GM12878 (cell line): ENCODE results near the gene HCFC1R1. TPM values are rescaled to one million over a fixed set of nuclear protein-coding genes. Genes with fewer than 3 reads are reported as not detected.

ENCODE experiments used
- CBFB ChIP-seq: IDR thresholded peaks from 2 replicates; pipeline ENCODE4 v1.6.1; 2016; ENCODE audit warnings: antibody characterized with exemption, low read depth
- CHD1 ChIP-seq: IDR thresholded peaks from 2 replicates; pipeline ENCODE4 v1.6.1; 2012; ENCODE audit warnings: low read depth, low read length, improper control_type of control experiment
- EED ChIP-seq: sonication (generic); IDR thresholded peaks from 2 replicates; pipeline ENCODE4 v1.6.1; 2016; ENCODE audit warnings: antibody characterized with exemption, low read depth
- GABPA ChIP-seq: IDR thresholded peaks from 2 replicates; pipeline ENCODE4 v1.6.1; 2014; ENCODE audit warnings: antibody characterized with exemption, low read depth, mild to moderate bottlenecking, inconsistent platforms
- IKZF1 ChIP-seq: fragments of 450-650 bp; conservative IDR thresholded peaks from 2 replicates; pipeline ENCODE4 v1.6.1; 2017; ENCODE audit warnings: antibody characterized with exemption, mild to moderate bottlenecking
- KDM1A ChIP-seq: fragments of 200-600 bp; sonication (generic); IDR thresholded peaks from 2 replicates; pipeline ENCODE4 v1.6.1; 2016; ENCODE audit warnings: borderline replicate concordance
- MTA3 ChIP-seq: IDR thresholded peaks from 2 replicates; pipeline ENCODE4 v1.6.1; 2012; ENCODE audit warnings: low read length, inconsistent platforms, borderline replicate concordance
- NRF1 ChIP-seq: conservative IDR thresholded peaks from 2 replicates; pipeline ENCODE4 v1.6.1; 2011; ENCODE audit warnings: mild to moderate bottlenecking, low read depth, low read length, improper control_type of control experiment
- RUNX3 ChIP-seq: IDR thresholded peaks from 2 replicates; pipeline ENCODE4 v1.6.1; 2012; ENCODE audit warnings: low read length, inconsistent platforms
- YBX1 ChIP-seq: fragments of 450-650 bp; IDR thresholded peaks from 2 replicates; pipeline ENCODE4 v1.6.1; 2016; ENCODE audit warnings: antibody characterized with exemption
- ZBTB4 ChIP-seq: fragments of 450-650 bp; formaldehyde crosslinking; IDR thresholded peaks from 2 replicates; pipeline ENCODE4 v1.4.0; 2022; ENCODE audit warnings: mild to moderate bottlenecking, moderate library complexity
- ZNF592 ChIP-seq: fragments of 450-650 bp; IDR thresholded peaks from 2 replicates; pipeline ENCODE4 v1.6.1; 2017; ENCODE audit warnings: mild to moderate bottlenecking, moderate library complexity
- polyA plus RNA-seq, 11 experiments: library from polyadenylated mRNA; depleted of rRNA in 4 of 11; unstranded in 6 of 11; stranded (reverse) in 5 of 11; fragments of >200 nt; fragmentation: Nextera tagmentation in 4 of 11; fragmentation: Illumina TruSeq in 1 of 11; extraction: Ambion mirVana in 4 of 11; extraction: Trizol in 1 of 11; gene quantifications; 1 replicate in 1 of 11; 2 replicates in 10 of 11; pipeline versions ENCODE4 v1.2.1 to v1.2.3, GENCODE V29; 2011 to 2016; ENCODE audit warnings: inconsistent platforms in 2 of 11, missing spikeins in 2 of 11, low read depth in 1 of 11
- total RNA-seq, 4 experiments: library from RNA; depleted of rRNA in 3 of 4; stranded (reverse); fragments of >200 nt in 3 of 4; fragmentation: Illumina TruSeq in 1 of 4; extraction: Trizol in 1 of 4; gene quantifications; 2 replicates each; pipeline versions ENCODE4 v1.2.1 to v1.2.3, GENCODE V29; 2013 to 2021
- TF ChIP-seq, protein P1 (sequence below): IDR thresholded peaks from 2 replicates; pipeline ENCODE4 v1.6.1; 2012; ENCODE audit warnings: low read depth, low read length, improper control_type of control experiment
- TF ChIP-seq, protein P2 (sequence below): fragments of 450-650 bp; conservative IDR thresholded peaks from 2 replicates; pipeline ENCODE4 v1.6.1; 2017; ENCODE audit warnings: mild to moderate bottlenecking, moderate library complexity

HCFC1R1 gene
- total and polyA plus RNA-seq, 10 of the 15 experiments (the other 5 are each of a cell fraction or from before 2014, with no cell fraction given) = 2.8 to 42.5 (median 20.4) TPM

GRCh38 chr16:2980227-2981176 is 43.2 kb downstream of the HCFC1R1 start, which contains the start of gene PKMYT1 (continued):
- no peak for TF ChIP-seq ZNF592
- TF ChIP-seq IKZF1 = peak; percentile 87
- TF ChIP-seq NRF1 = peak; percentile 85
- TF ChIP-seq YBX1 = no peak
- no peak for TF ChIP-seq RUNX3
- TF ChIP-seq GABPA = no peak
- TF ChIP-seq KDM1A = no peak
- no peak for TF ChIP-seq ZBTB4 (CRISPR knock-in tag)
- TF ChIP-seq CBFB = no peak
- TF ChIP-seq MTA3 = no peak
- TF ChIP-seq, protein P1, sequence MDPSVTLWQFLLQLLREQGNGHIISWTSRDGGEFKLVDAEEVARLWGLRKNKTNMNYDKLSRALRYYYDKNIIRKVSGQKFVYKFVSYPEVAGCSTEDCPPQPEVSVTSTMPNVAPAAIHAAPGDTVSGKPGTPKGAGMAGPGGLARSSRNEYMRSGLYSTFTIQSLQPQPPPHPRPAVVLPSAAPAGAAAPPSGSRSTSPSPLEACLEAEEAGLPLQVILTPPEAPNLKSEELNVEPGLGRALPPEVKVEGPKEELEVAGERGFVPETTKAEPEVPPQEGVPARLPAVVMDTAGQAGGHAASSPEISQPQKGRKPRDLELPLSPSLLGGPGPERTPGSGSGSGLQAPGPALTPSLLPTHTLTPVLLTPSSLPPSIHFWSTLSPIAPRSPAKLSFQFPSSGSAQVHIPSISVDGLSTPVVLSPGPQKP = no peak
- TF ChIP-seq, protein P2, sequence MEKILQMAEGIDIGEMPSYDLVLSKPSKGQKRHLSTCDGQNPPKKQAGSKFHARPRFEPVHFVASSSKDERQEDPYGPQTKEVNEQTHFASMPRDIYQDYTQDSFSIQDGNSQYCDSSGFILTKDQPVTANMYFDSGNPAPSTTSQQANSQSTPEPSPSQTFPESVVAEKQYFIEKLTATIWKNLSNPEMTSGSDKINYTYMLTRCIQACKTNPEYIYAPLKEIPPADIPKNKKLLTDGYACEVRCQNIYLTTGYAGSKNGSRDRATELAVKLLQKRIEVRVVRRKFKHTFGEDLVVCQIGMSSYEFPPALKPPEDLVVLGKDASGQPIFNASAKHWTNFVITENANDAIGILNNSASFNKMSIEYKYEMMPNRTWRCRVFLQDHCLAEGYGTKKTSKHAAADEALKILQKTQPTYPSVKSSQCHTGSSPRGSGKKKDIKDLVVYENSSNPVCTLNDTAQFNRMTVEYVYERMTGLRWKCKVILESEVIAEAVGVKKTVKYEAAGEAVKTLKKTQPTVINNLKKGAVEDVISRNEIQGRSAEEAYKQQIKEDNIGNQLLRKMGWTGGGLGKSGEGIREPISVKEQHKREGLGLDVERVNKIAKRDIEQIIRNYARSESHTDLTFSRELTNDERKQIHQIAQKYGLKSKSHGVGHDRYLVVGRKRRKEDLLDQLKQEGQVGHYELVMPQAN = peak; percentile 99
- TF ChIP-seq EED = no peak
- TF ChIP-seq CHD1 = no peak
